Tibial artery (tissue), 4 donors: Measurements from ENCODE around the gene ADH5.

ENCODE experiments used
- DNase-seq, 2 donors: peaks; one replicate each; pipeline ENCODE4 v3.0.0-alpha.2; 2019
- H3K27ac ChIP-seq, 2 donors: fragments of 200-600 bp; sonication (generic) in 1 of 2; 1 replicate in 1 of 2; 2 replicates in 1 of 2; pipeline ENCODE4 v1.5.1; 2018 to 2019; ENCODE audit warnings: mild to moderate bottlenecking in 1 of 2
- H3K27me3 ChIP-seq, 2 donors: fragments of 200-600 bp; sonication (generic) in 1 of 2; one replicate each; pipeline versions ENCODE4 v1.5.1 to v1.6.0; 2016 to 2019
- H3K36me3 ChIP-seq, 3 donors: fragments of 200-600 bp; sonication (generic) in 2 of 3; one replicate each; pipeline ENCODE4 v1.5.1; 2016 to 2019; ENCODE audit warnings: mild to moderate bottlenecking in 2 of 3
- H3K4me1 ChIP-seq, 4 donors: fragments of 200-600 bp; sonication (generic) in 2 of 4; 1 replicate in 3 of 4; 2 replicates in 1 of 4; pipeline ENCODE4 v1.5.1; 2016 to 2019
- H3K4me3 ChIP-seq, 2 donors: fragments of 200-600 bp; sonication (generic) in 1 of 2; 1 replicate in 1 of 2; 2 replicates in 1 of 2; pipeline ENCODE4 v1.5.1; 2018 to 2019; ENCODE audit warnings: mild to moderate bottlenecking in 2 of 2
- H3K9me3 ChIP-seq, 3 donors: fragments of 200-600 bp; sonication (generic) in 1 of 3; one replicate each; pipeline ENCODE4 v1.5.1; 2016 to 2019
- CTCF ChIP-seq, 2 experiments: fragments of 200-600 bp in 1 of 2; fragments of 450-650 bp in 1 of 2; IDR thresholded peaks; one replicate each; pipeline ENCODE4 v1.5.1; 2017 to 2019; ENCODE audit warnings: antibody characterized with exemption in 2 of 2, mild to moderate bottlenecking in 1 of 2, moderate library complexity in 1 of 2
- intact Hi-C: fragments of 100-400 bp; cut with DNase I; formaldehyde crosslinking; loops from one replicate; pipeline ENCODE4 v1.15.0; 2023; ENCODE audit warnings: low total_unique reads

Gene ADH5

GRCh38 chr4:99059550-99059949, 29.0 kb downstream of the ADH5 start:
- DNase-seq, result no peak
- H3K4me3 ChIP-seq, result no peak overlapping the region
- H3K27ac ChIP-seq, result no peak overlapping the region
- H3K4me1 ChIP-seq, result peaks cover 0 to 11% (median 0%) of the 10 kb centered on the region in 4 donors
- H3K36me3 ChIP-seq, result peaks cover 24 to 34% (median 30%) of the 10 kb centered on the region in 3 donors
- H3K9me3 ChIP-seq, result no peaks in the 10 kb centered on the region
- TF ChIP-seq CTCF (IDR thresholded peaks at IDR 0.05), result no peak
- intact Hi-C loops, result loop anchor here (5.0 to 10.0 kb wide), 3 partner anchors 62 to 587 kb away; partner anchors contain the start of genes EIF4E and METAP1
- no peaks in the 10 kb centered on the region for H3K27me3 ChIP-seq

- H3K9me3 ChIP-seq, result no peaks in the 10 kb centered on the region
- DNase-seq, result no peak
- no peak overlapping the region for H3K27ac ChIP-seq
- intact Hi-C loops, result loop anchor here (5.0 to 10.0 kb wide), 3 partner anchors 61 to 586 kb away; partner anchors contain the start of genes EIF4E and METAP1
- no peak overlapping the region for H3K4me3 ChIP-seq
- H3K4me1 ChIP-seq, result peaks cover 0 to 11% (median 0%) of the 10 kb centered on the region in 4 donors
- H3K36me3 ChIP-seq, result peaks cover 24 to 47% (median 37%) of the 10 kb centered on the region in 3 donors
- H3K27me3 ChIP-seq, result no peaks in the 10 kb centered on the region
- no peak for TF ChIP-seq CTCF (IDR thresholded peaks at IDR 0.05)
These were observed 30.4 kb downstream of the ADH5 start for GRCh38 chr4:99058228-99058627.

GRCh38 chr4:99054428-99054994, 34.1 kb downstream of the ADH5 start:
- Histone ChIP-seq H3K4me3 (no peak overlapping the region), H3K27me3 (no peaks in the 10 kb centered on the region), H3K36me3 (peaks cover 19 to 69% (median 45%) of the 10 kb centered on the region in 3 donors), H3K4me1 (peaks cover 0 to 6% (median 0%) of the 10 kb centered on the region in 4 donors), H3K9me3 (no peaks in the 10 kb centered on the region), H3K27ac (no peak overlapping the region)
- intact Hi-C loops, result loop anchor here (10.0 kb wide), 1 partner anchor 130 kb away; the partner anchor contains the start of gene EIF4E
- no peak for TF ChIP-seq CTCF (IDR thresholded peaks at IDR 0.05)
- DNase-seq, result no peak

- no peak overlapping the region for H3K4me3 ChIP-seq
- peaks cover 0 to 6% (median 0%) of the 10 kb centered on the region in 4 donors for H3K4me1 ChIP-seq
- peaks cover 23 to 73% (median 51%) of the 10 kb centered on the region in 3 donors for H3K36me3 ChIP-seq
- no peak for TF ChIP-seq CTCF (IDR thresholded peaks at IDR 0.05)
- no peaks in the 10 kb centered on the region for H3K27me3 ChIP-seq
- H3K9me3 ChIP-seq, result no peaks in the 10 kb centered on the region
- no peak overlapping the region for H3K27ac ChIP-seq
- intact Hi-C loops, result loop anchor here (10.0 kb wide), 1 partner anchor 128 kb away; the partner anchor contains the start of gene EIF4E
- no peak for DNase-seq
These were observed 35.7 kb downstream of the ADH5 start for GRCh38 chr4:99052902-99053301.

GRCh38 chr4:99047710-99048109, 40.9 kb downstream of the ADH5 start:
- no peaks in the 10 kb centered on the region for H3K4me1 ChIP-seq
- no peak overlapping the region for H3K27ac ChIP-seq
- no peak for DNase-seq
- H3K9me3 ChIP-seq, result no peaks in the 10 kb centered on the region
- H3K27me3 ChIP-seq, result no peaks in the 10 kb centered on the region
- peaks cover 27 to 67% (median 41%) of the 10 kb centered on the region in 3 donors for H3K36me3 ChIP-seq
- H3K4me3 ChIP-seq, result no peak overlapping the region
- intact Hi-C loops, result no loop called here
- no peak for TF ChIP-seq CTCF (IDR thresholded peaks at IDR 0.05)
